HUES6 (cell line): Measurements from ENCODE around the gene SYT14.
"Not testable (repeated sequence)": the region's sequence is repeated elsewhere in the genome, so short reads cannot be mapped to it uniquely, and the experiment has no call there.

ENCODE experiments used
- H3K27ac ChIP-seq: 2 replicates; pipeline ENCODE4 v1.7.0; 2013; ENCODE audit warnings: low read depth, mild to moderate bottlenecking, low read length, inconsistent platforms
- H3K27me3 ChIP-seq: 2 replicates; pipeline ENCODE4 v1.6.1; 2013; ENCODE audit warnings: low read length; ENCODE audit not compliant: control insufficient read depth, insufficient read depth
- H3K36me3 ChIP-seq: 2 replicates; pipeline ENCODE4 v1.6.1; 2013; ENCODE audit warnings: low read length; ENCODE audit not compliant: control insufficient read depth, insufficient read depth
- H3K4me1 ChIP-seq: 2 replicates; pipeline ENCODE4 v1.6.1; 2013; ENCODE audit warnings: low read length; ENCODE audit not compliant: control insufficient read depth, insufficient read depth
- H3K4me3 ChIP-seq: 2 replicates; pipeline ENCODE4 v1.5.1; 2013; ENCODE audit warnings: low read depth, low read length
- H3K9ac ChIP-seq: one replicate; pipeline ENCODE4 v1.6.1; 2013; ENCODE audit warnings: mild to moderate bottlenecking, low read length
- H3K9me3 ChIP-seq: 2 replicates; pipeline ENCODE4 v1.6.1; 2013; ENCODE audit warnings: low read depth, low read length; ENCODE audit not compliant: control insufficient read depth, insufficient read depth

SYT14 gene

GRCh38 chr1:209937996-209938959 is at the start of gene SYT14:
SYT14 (plus strand) TSS chr1:209938217; CDS start chr1:209938265, 48 bp downstream.
- peaks cover 16% of the 10 kb centered on the region; the same call in 1 of the 2 replicates for H3K27me3 ChIP-seq
- H3K9me3 ChIP-seq = no peaks in the 10 kb centered on the region
- peak within 1 kb of the TSS; percentile 76 for H3K4me3 ChIP-seq
- H3K36me3 ChIP-seq = no peaks in the 10 kb centered on the region
- peak within 1 kb of the TSS; percentile 69 for H3K9ac ChIP-seq
- H3K27ac ChIP-seq = no peak within 1 kb of the TSS
- peaks cover 13% of the 10 kb centered on the region for H3K4me1 ChIP-seq

- peaks cover 15% of the 10 kb centered on the region for H3K4me1 ChIP-seq
- H3K4me3 ChIP-seq, H3K27ac ChIP-seq, H3K36me3 ChIP-seq, H3K27me3 ChIP-seq, H3K9ac ChIP-seq, H3K9me3 ChIP-seq: not testable (repeated sequence)
Measured at GRCh38 chr1:209888291-209889076, 49.5 kb upstream of the SYT14 start.

- Histone ChIP-seq H3K4me1 (peaks cover 14% of the 10 kb centered on the region), H3K4me3 (no peak overlapping the region), H3K9me3 (no peaks in the 10 kb centered on the region), H3K27ac (no peak overlapping the region), H3K9ac (no peak overlapping the region), H3K36me3 (no peaks in the 10 kb centered on the region), H3K27me3 (no peaks in the 10 kb centered on the region)
Measured at GRCh38 chr1:209889077-209889418, 49.0 kb upstream of the SYT14 start.

DNA sequence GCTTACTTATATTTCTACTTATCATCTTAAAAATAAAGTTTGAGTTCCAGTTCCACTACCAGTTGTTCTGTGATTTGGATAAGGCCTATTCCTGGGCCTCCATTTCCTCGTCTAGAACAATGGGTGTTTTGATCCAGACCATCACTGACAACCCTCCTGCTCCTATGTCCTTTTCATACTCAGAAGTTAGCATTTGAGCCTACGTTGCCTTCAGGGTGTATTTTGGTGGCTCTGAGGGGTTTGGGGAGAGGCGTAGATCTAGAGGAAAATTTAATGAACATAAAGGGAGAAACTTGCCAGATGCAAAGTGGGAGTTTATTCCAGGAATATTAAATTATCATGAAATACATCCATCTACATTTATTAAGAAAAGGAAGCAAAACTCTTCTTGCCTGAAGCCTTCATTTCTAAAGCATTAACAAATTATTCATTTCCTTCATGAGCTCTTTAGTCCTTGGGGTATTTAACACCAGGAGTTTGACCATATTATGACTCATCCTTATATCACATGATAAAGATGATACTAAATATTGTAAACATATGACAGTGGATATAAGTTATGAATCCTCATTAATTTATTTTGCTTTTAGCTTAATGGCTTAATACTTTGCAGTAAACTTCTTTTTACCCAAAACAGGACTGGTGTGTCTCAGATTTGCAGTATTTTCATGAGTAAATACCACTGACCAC is 47.2 kb upstream of the SYT14 start:
- H3K9ac ChIP-seq = no peak overlapping the region
- H3K4me1 ChIP-seq = 0 out of 2 replicates have a peak, but pooled peaks cover 3% of the 10 kb centered on the region
- no peaks in the 10 kb centered on the region for H3K36me3 ChIP-seq
- no peak overlapping the region for H3K4me3 ChIP-seq
- H3K9me3 ChIP-seq = no peaks in the 10 kb centered on the region
- no peak overlapping the region for H3K27ac ChIP-seq
- H3K27me3 ChIP-seq = no peaks in the 10 kb centered on the region

DNA sequence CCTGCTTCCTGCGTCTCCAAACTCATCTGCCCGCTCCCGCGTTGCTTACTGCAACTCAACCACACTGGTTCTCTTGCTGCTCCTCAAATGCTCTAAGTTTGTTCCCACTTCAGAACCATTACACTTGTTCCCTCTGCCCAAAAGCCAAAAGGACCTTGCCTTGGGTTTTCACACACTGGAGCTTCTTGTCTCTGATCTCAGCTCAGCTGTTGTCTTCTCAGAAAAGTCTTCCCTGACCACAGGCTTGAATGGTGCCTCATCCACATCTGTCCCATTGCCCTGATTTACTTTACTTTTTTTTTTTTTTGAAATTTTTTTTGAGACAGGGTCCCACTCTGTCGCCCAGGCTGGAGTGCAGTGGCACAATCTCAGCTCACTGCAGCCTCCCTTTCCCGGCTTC is 44.3 kb upstream of the SYT14 start:
- Histone ChIP-seq H3K27me3 (no peaks in the 10 kb centered on the region), H3K4me1 (no peaks in the 10 kb centered on the region), H3K4me3 (no peak overlapping the region), H3K9me3 (no peaks in the 10 kb centered on the region), H3K36me3 (no peaks in the 10 kb centered on the region), H3K27ac (no peak overlapping the region), H3K9ac (no peak overlapping the region)

DNA sequence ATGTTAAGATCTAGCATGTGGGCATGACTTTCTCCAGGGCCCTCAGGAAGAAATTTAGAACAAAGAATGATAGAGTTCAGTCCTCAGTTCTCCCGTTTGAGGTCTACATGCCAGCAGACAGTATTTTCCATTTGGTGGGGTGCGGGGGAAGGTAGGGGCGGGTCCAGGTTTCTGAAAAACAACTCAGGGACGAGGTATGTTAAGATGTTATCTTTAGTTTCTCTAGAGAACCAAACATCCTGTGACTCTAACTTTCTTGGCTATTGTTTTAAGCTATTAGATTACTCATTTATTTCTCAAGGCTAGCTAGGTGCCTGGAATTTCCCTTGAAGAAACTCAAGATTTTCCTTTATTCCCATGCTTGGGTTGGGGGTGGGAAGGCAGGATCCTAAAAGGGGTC is 42.3 kb upstream of the SYT14 start:
- H3K9ac ChIP-seq = no peak overlapping the region
- no peaks in the 10 kb centered on the region for H3K27me3 ChIP-seq
- no peaks in the 10 kb centered on the region for H3K36me3 ChIP-seq
- H3K9me3 ChIP-seq = no peaks in the 10 kb centered on the region
- H3K27ac ChIP-seq = no peak overlapping the region
- no peak overlapping the region for H3K4me3 ChIP-seq
- no peaks in the 10 kb centered on the region for H3K4me1 ChIP-seq

DNA sequence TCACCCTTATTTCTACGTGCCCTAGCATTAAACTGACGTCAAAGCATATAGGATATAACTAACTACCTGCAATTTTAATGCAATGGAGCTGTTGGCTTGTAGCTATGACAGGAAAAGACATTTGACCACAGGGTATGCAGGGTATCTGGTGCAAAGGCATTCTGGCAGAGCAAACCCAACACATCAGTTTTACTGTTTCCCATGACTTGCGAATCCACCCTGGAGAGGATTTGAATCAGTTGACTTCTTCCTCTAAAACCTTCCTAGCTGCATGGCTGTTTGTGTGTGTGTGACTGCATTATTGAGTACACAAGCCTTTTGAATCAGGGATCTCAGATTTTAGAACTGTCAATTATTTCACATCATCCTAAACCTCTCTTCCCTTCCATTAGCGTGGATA is 41.7 kb upstream of the SYT14 start:
- Histone ChIP-seq H3K9ac (no peak overlapping the region), H3K9me3 (no peaks in the 10 kb centered on the region), H3K36me3 (no peaks in the 10 kb centered on the region), H3K4me1 (no peaks in the 10 kb centered on the region), H3K27ac (no peak overlapping the region), H3K4me3 (no peak overlapping the region), H3K27me3 (no peaks in the 10 kb centered on the region)

DNA sequence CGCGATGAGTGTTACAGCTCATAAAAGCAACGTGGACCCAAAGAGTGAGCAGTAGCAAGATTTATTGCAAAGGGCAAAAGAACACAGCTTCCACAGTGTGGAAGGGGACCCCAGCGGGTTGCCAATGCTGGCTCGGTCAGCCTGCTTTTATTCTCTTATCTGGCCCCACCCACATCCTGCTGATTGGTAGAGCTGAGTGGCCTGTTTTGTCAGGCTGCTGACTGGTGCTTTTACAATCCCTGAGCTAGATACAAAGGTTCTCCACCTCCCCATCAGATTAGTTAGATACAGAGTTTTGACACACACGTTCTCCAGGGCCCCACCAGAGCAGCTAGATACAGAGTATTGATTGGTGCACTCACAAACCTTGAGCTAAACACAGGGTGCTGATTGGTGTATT is 39.7 kb upstream of the SYT14 start:
- H3K4me3 ChIP-seq, H3K4me1 ChIP-seq, H3K36me3 ChIP-seq: not testable (repeated sequence)

DNA sequence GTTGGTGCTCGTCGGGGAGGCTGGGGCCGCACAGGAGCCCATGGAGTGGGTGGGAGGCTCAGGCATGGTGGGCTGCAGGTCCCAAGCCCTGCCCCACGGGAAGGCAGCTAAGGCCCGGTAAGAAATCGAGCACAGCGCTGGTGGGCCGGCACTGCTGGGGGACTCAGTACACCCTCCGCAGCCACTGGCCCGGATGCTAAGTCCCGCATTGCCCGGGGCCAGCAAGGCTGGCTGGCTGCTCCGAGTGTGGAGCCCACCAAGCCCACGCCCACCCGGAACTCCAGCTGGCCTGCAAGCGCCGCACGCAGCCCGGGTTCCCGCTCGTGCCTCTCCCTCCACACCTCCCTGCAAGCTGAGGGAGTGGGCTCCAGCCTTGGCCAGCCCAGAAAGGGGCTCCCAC is 39.2 kb upstream of the SYT14 start:
- H3K36me3 ChIP-seq, H3K4me1 ChIP-seq, H3K9me3 ChIP-seq, H3K9ac ChIP-seq, H3K27me3 ChIP-seq, H3K4me3 ChIP-seq, H3K27ac ChIP-seq: not testable (repeated sequence)

More for the DNA sequence above, 39.7 kb upstream of the SYT14 start:
- not testable (repeated sequence) for H3K9me3 ChIP-seq, H3K27me3 ChIP-seq, H3K27ac ChIP-seq, H3K9ac ChIP-seq

GRCh38 chr1:209899948-209900347 is 38.1 kb upstream of the SYT14 start:
- no peaks in the 10 kb centered on the region for H3K27me3 ChIP-seq
- H3K36me3 ChIP-seq = no peaks in the 10 kb centered on the region
- no peaks in the 10 kb centered on the region for H3K4me1 ChIP-seq
- no peak overlapping the region for H3K9ac ChIP-seq
- no peak overlapping the region for H3K27ac ChIP-seq
- no peaks in the 10 kb centered on the region for H3K9me3 ChIP-seq
- no peak overlapping the region for H3K4me3 ChIP-seq

DNA sequence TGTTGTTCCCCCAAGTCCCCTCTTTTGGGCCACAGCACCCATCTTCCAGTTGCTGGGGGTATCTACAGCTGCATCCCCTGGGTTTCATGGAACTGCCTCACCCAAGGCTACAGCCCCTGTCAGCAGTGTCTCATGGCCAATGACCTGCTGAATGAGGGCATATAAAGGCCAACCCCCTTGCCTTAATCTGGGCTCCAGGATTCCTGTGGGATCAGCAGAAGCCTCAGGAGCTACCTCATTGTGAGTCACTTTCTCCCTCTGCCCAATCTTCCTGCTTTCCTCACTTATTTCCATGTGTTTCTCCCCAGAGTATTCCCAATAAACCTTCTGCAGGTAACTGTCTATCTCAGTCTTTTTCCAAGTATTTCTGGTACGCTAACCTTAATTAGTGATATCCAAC is 37.3 kb upstream of the SYT14 start:
- Histone ChIP-seq H3K9me3 (no peaks in the 10 kb centered on the region), H3K27me3 (no peaks in the 10 kb centered on the region), H3K4me1 (no peaks in the 10 kb centered on the region), H3K27ac (no peak overlapping the region), H3K36me3 (no peaks in the 10 kb centered on the region), H3K4me3 (no peak overlapping the region), H3K9ac (no peak overlapping the region)
